NCI-H1694 treated with DMSO at 0.1 percent for 48 hours (cell line): ENCODE data around the gene USP43.
"Not testable (repeated sequence)": the region's sequence is repeated elsewhere in the genome, so short reads cannot be mapped to it uniquely, and the experiment has no call there.

Experiments used
- DNase-seq: peaks from one replicate; lab custom pipeline; 2025; lab: John Stamatoyannopoulos, UW

The USP43 gene, protein sequence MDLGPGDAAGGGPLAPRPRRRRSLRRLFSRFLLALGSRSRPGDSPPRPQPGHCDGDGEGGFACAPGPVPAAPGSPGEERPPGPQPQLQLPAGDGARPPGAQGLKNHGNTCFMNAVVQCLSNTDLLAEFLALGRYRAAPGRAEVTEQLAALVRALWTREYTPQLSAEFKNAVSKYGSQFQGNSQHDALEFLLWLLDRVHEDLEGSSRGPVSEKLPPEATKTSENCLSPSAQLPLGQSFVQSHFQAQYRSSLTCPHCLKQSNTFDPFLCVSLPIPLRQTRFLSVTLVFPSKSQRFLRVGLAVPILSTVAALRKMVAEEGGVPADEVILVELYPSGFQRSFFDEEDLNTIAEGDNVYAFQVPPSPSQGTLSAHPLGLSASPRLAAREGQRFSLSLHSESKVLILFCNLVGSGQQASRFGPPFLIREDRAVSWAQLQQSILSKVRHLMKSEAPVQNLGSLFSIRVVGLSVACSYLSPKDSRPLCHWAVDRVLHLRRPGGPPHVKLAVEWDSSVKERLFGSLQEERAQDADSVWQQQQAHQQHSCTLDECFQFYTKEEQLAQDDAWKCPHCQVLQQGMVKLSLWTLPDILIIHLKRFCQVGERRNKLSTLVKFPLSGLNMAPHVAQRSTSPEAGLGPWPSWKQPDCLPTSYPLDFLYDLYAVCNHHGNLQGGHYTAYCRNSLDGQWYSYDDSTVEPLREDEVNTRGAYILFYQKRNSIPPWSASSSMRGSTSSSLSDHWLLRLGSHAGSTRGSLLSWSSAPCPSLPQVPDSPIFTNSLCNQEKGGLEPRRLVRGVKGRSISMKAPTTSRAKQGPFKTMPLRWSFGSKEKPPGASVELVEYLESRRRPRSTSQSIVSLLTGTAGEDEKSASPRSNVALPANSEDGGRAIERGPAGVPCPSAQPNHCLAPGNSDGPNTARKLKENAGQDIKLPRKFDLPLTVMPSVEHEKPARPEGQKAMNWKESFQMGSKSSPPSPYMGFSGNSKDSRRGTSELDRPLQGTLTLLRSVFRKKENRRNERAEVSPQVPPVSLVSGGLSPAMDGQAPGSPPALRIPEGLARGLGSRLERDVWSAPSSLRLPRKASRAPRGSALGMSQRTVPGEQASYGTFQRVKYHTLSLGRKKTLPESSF

DNA sequence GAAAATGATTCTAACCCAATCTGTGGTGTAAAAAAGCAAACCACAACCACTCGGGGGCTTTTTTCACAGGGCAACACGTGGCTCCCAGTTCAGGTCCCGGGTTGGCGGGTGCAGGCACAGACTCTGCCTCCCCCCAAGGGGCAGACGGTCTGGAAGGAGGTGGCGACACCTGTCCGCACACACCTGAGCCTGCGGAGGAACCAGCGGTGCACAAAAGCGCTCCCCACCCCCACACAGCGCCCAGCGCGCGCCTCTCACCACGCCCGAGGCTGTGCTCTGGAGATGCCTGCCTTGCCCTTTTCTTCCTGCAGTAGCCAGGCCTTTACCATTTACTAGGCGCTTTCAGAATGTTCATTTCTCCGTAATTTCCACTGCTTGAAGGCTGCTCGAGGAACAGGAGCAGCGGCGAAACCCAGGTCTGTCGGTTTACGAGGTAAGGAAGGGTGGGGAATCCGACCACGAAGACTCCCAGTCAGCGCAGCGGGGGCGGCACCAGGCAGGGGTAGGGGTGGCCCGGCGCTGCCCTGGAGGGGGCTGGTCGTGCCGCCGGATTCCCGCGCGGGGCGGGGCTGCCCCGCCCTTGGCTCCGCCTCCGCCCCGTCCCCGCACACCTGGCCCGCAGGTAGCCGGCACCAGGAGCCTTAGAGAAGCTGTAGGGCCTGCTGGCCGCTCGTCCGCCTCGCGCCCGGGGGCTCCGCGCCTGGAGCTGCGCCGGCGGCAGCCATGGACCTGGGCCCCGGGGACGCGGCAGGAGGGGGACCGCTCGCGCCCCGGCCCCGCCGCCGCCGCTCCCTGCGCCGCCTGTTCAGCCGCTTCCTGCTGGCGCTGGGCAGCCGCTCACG, at the start of gene USP43:
Gene USP43, plus strand, starts transcription at position 608 of the 842 bp plus-strand sequence. Its CDS starts 116 bp downstream, at position 724.
- no peak for DNase-seq

DNA sequence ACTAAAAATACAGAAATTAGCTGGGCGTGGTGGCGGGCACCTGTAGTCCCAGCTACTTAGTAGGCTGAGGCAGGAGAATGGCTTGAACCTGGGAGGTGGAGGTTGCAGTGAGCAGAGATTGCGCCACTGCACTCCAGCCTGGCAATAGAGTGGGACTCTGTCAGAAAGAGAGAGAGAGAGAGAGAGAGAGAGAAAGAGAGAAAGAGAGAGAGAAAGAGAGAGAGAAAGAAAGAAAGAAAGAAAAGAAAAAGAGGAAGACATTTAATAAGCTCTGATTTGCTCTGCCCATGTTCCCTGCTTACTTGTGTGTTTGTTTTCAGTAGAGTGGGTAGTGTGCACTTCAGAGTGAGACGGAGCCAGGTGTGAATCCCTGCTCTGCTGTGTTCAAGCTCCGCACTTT, 47.7 kb upstream of the USP43 start:
- DNase-seq: not testable (repeated sequence)

DNA sequence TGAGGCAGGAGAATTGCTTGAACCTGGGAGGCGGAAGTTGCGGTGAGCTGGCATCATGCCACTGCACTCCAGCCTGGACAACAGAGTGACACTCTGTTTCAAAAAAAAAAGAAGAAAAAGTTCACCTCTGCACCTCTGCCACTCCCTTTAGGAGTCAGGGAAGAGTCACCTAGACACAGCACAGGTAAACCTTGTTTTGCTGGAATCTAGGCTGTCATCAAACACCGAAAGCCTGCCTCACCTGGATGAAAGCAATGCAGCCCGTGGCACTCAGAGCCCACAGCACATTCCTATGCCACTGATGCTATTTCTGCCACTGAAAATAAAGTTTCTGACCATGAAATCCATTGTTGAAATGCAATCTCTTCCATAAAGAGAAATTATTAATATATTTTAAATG, 46.7 kb upstream of the USP43 start:
- no peak for DNase-seq

DNA sequence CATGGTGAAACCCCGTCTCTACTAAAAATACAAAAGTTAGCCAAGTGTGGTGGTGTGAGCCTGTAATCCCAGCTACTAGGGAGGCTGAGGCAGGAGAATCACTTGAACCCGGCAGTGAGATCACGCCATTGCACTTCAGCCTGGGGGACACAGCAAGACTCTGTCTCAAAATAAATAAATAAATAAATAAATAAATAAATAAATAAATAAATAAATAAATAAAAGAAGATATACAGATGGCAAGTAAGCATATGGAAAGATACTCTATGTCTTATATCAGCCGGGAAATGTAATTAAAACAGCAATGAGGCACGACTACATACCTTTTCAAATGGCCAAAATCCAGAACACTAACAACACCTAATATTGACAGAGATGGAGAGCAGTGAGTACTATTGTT, 40.7 kb upstream of the USP43 start:
- not testable (repeated sequence) for DNase-seq

DNA sequence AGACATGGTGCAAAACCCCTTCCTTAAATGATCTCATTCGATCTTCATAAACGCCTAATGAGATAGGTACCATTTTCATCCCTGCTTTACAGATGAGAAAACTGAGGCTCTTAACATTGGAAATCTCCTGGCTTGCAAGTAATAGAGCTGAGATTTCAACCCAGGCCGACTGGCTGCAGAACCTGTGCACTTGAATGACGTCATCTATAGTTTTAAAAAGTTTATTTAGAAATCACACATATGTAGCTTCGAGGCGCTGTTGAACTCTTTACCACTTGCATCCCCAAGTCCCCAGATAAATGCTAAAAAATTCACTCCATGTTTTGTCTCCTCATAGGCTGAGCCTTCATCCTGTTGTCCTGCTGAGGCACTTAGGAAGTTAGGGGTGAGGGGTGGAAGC, 38.9 kb upstream of the USP43 start:
- no peak for DNase-seq

DNA sequence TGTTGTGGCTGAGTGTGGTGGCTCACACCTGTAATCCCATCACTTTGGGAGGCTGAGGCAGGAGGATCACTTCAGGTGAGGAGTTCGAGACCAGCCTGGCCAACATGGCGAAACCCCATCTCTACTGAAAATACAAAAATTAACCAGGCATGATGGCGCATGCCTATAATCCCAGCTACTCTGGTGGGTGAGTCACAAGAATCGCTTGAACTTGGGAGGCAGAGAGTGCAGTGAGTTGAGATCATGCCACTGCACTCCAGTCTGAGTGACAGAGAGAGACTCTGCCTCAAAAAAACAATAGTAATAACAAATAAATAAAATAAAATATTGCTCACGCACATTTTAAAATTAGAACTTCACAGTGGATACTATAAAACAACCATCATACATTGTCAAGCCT, 38.3 kb upstream of the USP43 start:
- DNase-seq: not testable (repeated sequence)

DNA sequence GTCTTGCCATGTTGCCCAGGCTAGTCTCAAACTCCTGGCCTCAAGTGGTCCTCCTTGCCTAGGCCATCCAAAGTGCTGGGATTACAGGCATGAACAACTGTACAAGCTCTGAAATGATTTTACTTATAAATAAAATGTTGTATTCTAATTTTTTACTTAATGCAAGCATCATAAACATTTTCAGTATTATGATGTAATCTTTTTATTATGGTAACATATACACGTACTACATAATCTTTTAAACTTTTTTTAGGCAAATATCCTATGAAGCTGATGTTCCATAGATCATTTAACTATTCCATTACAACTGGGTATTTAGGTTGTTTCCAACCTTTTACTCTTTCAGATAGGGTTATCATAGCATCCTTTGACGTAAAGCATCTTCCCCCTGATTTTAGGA, 33.8 kb upstream of the USP43 start:
- no peak for DNase-seq

DNA sequence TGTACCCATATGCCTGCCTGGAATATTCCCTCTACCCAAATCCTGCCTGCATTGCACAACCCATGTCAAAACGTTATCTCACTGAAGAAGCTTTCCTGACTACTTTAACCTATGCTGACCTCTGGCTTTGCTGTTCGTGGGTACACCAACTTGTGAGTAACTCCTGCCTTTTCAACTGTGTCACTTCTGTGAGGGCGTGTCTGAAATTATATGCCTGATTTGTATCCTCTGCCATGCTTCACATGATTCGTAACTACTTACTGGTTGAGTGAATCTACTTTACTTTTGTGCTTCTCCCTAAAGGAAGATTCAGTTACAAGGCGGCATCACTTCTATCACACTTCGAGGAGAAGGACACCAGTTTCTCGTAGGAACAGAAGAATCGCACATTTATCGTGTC, 33.3 kb upstream of the USP43 start:
- no peak for DNase-seq

DNA sequence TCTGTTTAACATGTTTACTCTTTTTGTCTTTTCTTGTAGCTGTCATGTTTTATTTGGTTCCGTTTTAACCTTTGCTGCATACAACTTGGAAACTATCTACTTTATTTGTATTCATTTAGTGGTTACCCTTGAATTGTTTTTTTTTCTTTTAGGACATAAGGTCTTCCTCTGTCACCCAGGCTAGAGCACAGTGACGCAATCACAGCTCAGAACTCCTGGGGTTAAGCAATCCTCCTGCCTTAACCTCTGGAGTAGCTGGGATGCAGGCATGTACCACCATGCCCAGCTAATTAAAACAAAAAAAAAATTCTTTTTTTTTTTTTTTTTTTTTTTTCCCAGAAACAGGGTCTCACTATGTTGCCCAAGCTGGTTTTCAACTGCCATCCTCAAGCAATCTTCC, 29.8 kb upstream of the USP43 start:
- DNase-seq: no peak

DNA sequence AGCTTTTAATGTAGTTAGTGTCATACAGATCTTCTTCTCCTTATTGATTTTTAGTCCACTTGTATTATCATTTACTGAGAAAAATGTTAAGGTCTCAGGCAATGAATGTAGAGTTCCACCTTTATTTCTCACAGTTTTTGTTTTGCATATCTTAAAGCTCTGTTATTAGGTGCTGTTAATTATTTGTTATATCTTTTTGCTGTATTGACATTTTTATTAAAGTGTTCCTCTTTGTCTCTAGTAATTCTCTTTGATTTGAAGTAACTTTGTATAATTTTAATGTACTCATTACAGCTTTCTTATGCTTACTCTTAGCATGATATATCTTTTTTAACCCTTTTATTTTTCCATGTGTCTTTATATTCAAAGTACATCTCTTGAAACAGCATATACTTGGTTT, 22.4 kb upstream of the USP43 start:
- no peak for DNase-seq

DNA sequence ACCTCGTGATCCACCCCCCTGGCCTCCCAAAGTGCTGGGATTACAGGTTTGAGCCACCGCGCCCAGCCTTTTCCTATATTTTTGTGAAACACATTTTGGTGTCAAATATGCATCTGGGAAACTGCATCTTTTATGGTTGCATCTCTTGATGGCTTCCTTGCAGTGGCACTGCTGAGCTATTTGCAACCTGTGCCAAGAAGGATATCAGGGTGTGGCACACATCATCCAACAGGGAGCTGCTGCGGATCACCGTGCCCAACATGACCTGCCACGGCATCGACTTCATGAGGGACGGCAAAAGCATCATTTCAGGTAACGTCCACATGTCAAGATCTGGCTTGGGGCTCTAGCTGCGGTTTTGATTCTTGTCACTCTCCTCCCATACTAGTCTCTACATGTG, 16.8 kb upstream of the USP43 start:
- no peak for DNase-seq

DNA sequence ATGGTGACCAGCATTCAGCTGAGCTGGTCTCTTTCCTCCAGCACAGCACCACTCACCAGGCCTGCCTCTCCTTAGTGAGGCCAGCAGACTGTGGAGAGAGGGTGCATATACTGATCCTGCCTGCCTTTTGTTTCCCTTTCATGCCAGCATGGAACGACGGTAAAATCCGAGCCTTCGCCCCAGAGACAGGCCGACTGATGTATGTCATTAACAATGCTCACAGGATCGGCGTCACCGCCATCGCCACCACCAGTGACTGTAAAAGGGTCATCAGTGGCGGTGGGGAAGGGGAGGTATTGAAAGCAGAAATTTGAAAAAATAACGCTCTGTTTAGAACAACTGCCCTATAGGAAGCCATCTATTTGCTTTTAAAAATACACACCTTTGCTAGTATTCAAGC, 12.6 kb upstream of the USP43 start:
- DNase-seq: no peak

DNA sequence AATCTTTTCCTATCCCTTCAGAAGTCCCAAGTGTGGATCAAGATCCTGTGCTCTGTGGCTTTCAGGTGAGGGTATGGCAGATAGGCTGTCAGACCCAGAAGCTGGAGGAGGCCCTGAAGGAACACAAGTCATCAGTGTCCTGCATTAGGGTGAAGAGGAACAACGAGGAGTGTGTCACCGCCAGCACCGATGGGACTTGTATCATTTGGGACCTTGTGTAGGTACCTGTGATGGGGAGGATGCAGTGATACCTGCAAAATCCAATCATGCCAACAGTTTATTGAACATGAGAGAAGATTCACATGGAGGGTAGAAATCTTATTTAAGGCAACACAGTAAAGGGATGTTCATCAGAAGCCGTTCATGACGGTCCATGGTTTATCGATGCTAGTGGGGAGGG, 10.0 kb upstream of the USP43 start:
- no peak for DNase-seq

DNA sequence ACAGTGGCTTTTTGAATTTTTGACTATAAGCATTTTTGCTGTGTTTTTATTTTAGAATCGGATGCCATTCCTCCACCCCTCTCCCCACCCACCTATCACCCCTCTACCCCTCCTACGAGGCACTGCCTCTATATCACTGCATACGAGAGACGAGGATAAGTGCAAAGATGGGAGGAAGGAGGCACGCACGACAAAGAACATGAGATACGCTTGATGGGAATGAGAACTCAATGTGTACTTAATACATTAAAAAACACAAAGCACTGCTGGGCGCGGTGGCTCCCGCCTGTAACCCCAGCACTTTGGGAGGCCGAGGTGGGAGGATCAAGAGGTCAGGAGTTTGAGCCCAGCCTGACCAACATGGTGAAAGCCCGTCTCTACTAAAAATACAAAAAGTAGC, 8.8 kb upstream of the USP43 start:
- DNase-seq: no peak

DNA sequence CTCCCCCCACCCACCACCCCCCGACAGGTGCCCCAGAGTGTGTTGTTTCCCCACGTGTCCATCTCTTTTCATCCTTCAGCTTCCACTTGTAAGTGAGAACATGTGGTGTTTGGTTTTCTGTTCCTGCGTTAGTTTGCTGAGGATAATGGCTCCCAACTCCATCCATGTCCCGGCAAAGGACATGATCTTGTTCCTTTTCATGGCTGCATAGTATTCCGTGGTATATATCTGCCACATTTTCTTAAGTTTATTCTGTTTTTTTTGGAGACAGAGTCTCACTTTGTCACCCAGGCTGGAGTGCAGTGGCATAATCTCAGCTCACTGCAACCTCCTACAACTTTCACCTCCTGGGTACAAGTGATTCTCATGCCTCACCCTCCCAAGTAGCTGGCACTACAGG, 4.9 kb upstream of the USP43 start:
- not testable (repeated sequence) for DNase-seq

DNA sequence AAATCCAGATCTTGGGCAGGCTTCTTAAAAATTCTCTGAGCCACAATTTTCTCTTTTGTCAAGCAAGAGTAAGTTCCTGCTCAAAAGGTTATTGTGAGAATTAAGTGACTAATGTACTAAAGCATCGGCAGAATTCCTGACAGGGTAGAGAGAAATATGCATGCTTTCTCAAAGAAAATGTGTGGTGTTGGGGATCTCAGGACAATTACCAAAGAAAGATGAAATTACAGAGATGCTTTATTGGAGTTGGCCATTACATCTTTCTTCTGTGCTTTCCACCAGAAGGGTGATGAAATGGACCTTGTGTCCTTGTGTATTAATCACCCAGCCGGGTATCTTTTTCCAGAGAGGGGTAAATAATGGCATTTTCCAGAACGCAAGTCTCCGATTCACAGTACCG, 1.7 kb upstream of the USP43 start:
- no peak for DNase-seq

DNA sequence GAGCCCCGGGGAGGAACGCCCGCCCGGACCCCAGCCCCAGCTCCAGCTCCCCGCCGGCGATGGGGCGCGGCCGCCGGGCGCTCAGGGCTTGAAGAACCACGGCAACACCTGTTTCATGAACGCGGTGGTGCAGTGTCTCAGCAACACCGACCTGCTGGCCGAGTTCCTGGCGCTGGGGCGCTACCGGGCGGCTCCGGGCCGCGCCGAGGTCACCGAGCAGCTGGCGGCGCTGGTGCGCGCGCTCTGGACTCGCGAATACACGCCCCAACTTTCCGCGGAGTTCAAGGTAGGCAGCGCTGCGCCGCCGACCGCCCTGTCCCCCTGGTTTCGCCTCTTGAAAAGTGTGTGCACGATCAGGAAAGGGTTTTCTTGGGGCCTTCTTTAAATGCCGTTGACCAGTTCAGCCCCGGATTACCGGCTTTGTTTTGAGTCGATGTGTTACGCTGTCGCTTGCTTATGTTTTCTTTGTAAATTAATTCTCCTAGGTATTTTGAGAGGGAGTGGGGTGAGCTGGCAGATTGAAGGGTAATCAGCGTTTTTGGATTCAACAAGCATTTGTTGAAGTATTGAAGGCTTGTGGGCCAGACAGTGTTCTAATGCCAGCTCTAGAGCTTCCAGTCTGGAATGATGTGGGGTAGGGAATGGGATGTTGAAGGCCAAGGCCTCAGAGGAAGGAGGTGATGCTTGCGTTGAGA, 681 bp downstream of the USP43 start:
- no peak for DNase-seq

DNA sequence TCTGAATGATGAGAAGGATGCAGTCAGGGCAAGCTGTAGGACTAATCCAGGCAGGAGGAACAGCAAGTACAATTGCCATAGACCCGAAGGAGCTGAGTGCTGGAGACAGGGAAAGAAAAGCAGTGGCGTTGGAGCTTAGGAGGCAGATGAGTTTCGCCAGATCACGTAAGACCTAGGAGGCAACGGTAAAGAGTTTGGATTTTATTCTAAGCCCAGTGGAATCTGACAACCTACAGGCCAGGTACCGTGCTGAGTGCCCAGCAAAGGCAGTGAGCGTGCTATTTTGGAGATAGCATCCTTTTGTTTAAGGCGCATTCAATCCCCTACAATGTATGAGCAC, 1.2 kb downstream of the USP43 start:
- no peak for DNase-seq

DNA sequence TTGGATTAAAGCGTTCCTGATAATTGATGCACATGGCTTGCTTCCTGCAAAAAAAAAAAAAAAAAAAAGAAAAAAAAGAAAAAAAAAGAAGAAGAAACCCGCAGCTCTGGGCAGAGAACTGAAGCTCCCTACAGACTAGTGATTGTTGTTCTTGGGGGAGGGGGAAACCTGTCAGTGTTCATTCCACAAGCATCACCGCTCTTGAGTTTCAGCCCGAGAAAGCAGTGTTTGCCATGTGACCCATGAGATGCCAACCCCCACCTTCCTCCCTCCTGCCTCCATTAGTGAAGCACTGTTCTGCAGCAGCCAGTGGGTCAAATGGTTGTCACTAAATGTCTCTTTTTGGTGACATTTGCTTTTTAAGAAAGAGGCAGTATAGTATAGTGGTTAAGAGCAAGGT, 1.7 kb downstream of the USP43 start:
- DNase-seq: no peak

DNA sequence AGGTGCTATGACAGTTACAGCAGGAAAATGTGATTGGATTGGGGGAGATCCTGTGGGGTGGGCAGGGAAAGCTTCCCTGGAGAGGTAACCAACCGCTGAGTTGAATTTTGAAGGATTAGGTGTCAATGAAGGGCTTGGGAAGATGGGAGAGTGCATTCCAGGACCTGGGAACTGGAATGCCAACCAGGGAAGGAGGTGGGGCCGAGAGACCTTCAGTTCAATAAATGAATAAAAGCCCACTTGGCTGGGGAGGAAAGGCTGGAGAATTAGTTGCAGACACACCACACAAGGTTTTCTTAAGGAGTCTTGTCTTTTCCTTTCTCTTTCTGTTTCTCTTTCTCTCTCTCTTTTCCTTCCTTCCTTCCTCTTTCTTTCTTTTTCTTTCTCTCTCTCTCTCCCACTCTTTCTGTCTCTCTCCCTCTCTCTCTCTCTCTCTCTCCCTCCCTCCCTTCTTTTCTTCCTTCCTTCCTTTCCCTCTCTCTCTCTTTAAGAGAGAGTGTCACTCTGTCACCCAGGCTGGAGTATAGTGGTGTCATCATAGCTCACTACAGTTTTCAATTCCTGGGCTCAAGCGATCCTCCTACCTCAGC, 3.3 kb downstream of the USP43 start:
- no peak for DNase-seq
